KBM-7 (cell line): Measurements from ENCODE around the gene APOBEC3C.
"Not testable (repeated sequence)": the region's sequence is repeated elsewhere in the genome, so short reads cannot be mapped to it uniquely, and the experiment has no call there.

Source experiments
- DNase-seq: peaks from one replicate; pipeline ENCODE4 v3.0.0-alpha.2; 2015
- in situ Hi-C: fragments of 300-500 bp; cut with MboI; formaldehyde crosslinking; loops from 2 replicates; pipeline ENCODE4 v1.14.3; 2020; ENCODE audit warnings: low sequenced_read_pairs, low pct_unique_long_range_greater_than_20kb, mixed read lengths

The APOBEC3C gene

GRCh38 chr22:39041908-39042307 is 27.9 kb downstream of the APOBEC3C start:
- no peak for DNase-seq
- in situ Hi-C loops, result no loop called here

- in situ Hi-C loops, DNase-seq: not testable (repeated sequence)
Observed at GRCh38 chr22:39043063-39043462, 29.0 kb downstream of the APOBEC3C start.

- in situ Hi-C loops, DNase-seq: not testable (repeated sequence)
Observed at GRCh38 chr22:39045136-39045535, 31.1 kb downstream of the APOBEC3C start.

GRCh38 chr22:39049486-39049885 is 35.4 kb downstream of the APOBEC3C start:
- DNase-seq, in situ Hi-C loops: not testable (repeated sequence)

- DNase-seq, in situ Hi-C loops: not testable (repeated sequence)
Observed at GRCh38 chr22:39051844-39052495, 37.9 kb downstream of the APOBEC3C start.

- in situ Hi-C loops, result no loop called here
- no peak for DNase-seq
Observed at GRCh38 chr22:39055658-39056057, 41.6 kb downstream of the APOBEC3C start.

GRCh38 chr22:39061290-39061689 is 47.2 kb downstream of the APOBEC3C start:
- peak; percentile 53 for DNase-seq
- in situ Hi-C loops, result not testable (repeated sequence)

- DNase-seq, in situ Hi-C loops: not testable (repeated sequence)
Observed at GRCh38 chr22:39061951-39062350, 47.9 kb downstream of the APOBEC3C start.

GRCh38 chr22:39063904-39064303 is 49.8 kb downstream of the APOBEC3C start:
- DNase-seq, in situ Hi-C loops: not testable (repeated sequence)

GRCh38 chr22:39066442-39067276 is 52.6 kb downstream of the APOBEC3C start:
- in situ Hi-C loops, DNase-seq: not testable (repeated sequence)

GRCh38 chr22:39068033-39068785 is 54.2 kb downstream of the APOBEC3C start:
- in situ Hi-C loops, result no loop called here
- no peak for DNase-seq
